NCI-H446 treated with DMSO at 0.1 percent for 48 hours (cell line): ENCODE measurements around the gene GNPTAB.

Experiments used
- DNase-seq: peaks from one replicate; lab custom pipeline; 2025; lab: John Stamatoyannopoulos, UW

GNPTAB gene

GRCh38 chr12:101696251-101697196, 134.2 kb downstream of the GNPTAB start:
- peak; percentile 16 for DNase-seq

DNA sequence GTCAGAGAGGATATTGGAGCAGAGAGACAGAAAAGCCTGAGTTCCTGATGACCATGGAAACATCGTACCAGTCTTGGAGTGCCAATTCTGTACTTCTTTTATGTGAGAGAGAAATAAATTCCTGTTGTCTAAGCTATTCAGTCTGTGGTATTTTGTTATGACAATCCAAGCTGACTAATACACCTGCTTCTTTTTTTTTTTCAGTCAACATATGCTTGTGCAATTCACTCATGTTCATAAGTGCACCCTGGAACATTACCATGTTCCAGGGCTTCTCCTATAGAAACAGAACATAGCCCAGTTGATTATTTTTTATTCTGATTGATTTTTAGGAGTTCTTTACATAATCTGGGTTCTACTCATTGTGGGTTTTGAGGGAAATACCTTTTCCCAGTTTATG, 135.1 kb downstream of the GNPTAB start:
- DNase-seq: no peak
